Nephron progenitor cell (in vitro differentiated cells): ENCODE data around the gene DDIT4.

Source experiments
- DNase-seq: peaks from one replicate; pipeline ENCODE4 v3.0.0; 2021
- H3K27ac Mint-ChIP-seq: 2 replicates; pipeline ENCODE4 v1.8.0; 2021; ENCODE audit warnings: mild to moderate bottlenecking, moderate library complexity, mixed read lengths
- H3K27me3 Mint-ChIP-seq: 2 replicates; pipeline ENCODE4 v1.8.0; 2021; ENCODE audit warnings: mild to moderate bottlenecking, low read depth, mixed read lengths; ENCODE audit not compliant: poor library complexity
- H3K36me3 Mint-ChIP-seq: 2 replicates; pipeline ENCODE4 v1.8.0; 2021; ENCODE audit warnings: low read depth, mixed read lengths
- H3K4me1 Mint-ChIP-seq: 2 replicates; pipeline ENCODE4 v1.8.0; 2021; ENCODE audit warnings: mixed read lengths
- H3K4me3 Mint-ChIP-seq: 2 replicates; pipeline ENCODE4 v1.8.0; 2021; ENCODE audit warnings: mild to moderate bottlenecking, moderate library complexity, mixed read lengths
- H3K9me3 Mint-ChIP-seq: 2 replicates; pipeline ENCODE4 v1.8.0; 2021; ENCODE audit warnings: mild to moderate bottlenecking, moderate library complexity, mixed read lengths
- TF ChIP-seq, protein P1 (sequence below): fragments of 200-600 bp; sonication (generic); IDR thresholded peaks from 2 replicates; pipeline ENCODE4 v1.5.0; 2021; ENCODE audit warnings: antibody characterized with exemption

The DDIT4 gene

GRCh38 chr10:72270607-72271281, 3.0 kb upstream of the DDIT4 start:
- DNase-seq = no peak
- H3K4me3 Mint-ChIP-seq = peak overlapping the region; percentile 16
- peaks cover 50% of the 10 kb centered on the region for H3K4me1 Mint-ChIP-seq
- no peaks in the 10 kb centered on the region for H3K27me3 Mint-ChIP-seq
- peak overlapping the region; percentile 61 for H3K27ac Mint-ChIP-seq
- H3K9me3 Mint-ChIP-seq = no peaks in the 10 kb centered on the region
- H3K36me3 Mint-ChIP-seq = peaks cover 12% of the 10 kb centered on the region
- TF ChIP-seq, protein P1, sequence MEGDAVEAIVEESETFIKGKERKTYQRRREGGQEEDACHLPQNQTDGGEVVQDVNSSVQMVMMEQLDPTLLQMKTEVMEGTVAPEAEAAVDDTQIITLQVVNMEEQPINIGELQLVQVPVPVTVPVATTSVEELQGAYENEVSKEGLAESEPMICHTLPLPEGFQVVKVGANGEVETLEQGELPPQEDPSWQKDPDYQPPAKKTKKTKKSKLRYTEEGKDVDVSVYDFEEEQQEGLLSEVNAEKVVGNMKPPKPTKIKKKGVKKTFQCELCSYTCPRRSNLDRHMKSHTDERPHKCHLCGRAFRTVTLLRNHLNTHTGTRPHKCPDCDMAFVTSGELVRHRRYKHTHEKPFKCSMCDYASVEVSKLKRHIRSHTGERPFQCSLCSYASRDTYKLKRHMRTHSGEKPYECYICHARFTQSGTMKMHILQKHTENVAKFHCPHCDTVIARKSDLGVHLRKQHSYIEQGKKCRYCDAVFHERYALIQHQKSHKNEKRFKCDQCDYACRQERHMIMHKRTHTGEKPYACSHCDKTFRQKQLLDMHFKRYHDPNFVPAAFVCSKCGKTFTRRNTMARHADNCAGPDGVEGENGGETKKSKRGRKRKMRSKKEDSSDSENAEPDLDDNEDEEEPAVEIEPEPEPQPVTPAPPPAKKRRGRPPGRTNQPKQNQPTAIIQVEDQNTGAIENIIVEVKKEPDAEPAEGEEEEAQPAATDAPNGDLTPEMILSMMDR = no peak

DNA sequence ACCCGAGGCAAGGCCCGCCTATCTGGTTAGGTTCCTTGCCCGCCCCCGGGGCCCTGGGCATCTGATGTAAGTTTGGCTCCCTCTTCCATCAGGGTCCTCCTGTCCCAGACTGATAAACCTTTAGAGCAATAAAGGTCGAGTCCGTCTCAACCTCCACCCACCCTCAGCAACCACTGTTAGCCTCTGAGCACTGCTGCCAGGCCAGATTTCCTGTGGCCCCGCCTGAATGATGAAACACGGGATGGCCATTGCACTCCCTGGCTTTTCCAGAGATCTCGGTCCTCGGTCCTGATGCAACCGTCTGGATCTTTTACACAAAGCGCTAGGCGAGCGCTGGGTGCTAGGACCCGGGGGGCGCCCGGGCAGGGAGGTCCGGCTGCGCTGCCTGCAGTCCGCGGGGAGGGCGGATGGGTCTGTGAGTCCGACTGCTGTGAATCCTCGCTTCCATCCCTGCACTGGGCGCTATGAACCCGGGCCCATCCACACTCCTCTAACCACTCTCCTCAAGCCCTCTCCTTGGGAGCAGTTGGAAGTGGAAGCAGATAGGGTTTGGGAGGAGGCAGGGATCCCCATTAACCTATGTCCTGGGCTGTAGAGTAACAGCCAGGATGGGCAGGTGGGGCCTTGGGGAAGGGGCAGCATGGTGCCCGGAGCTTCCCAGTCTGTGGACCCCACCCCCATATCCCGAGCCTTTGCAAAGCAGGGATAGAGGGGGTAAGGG, 875 bp upstream of the DDIT4 start:
- Mint-ChIP-seq H3K27me3 (no peaks in the 10 kb centered on the region), H3K4me3 (peak overlapping the region; percentile 94), H3K36me3 (peaks cover 20% of the 10 kb centered on the region), H3K9me3 (no peaks in the 10 kb centered on the region), H3K4me1 (peaks cover 60% of the 10 kb centered on the region), H3K27ac (peak overlapping the region; percentile 100)
- peak; percentile 80 for DNase-seq
- TF ChIP-seq, protein P1 = no peak

- TF ChIP-seq, protein P1 = no peak
- H3K4me3 Mint-ChIP-seq = peak overlapping the region; percentile 94
- H3K9me3 Mint-ChIP-seq = no peaks in the 10 kb centered on the region
- peak overlapping the region; percentile 80 for H3K27ac Mint-ChIP-seq
- no peaks in the 10 kb centered on the region for H3K27me3 Mint-ChIP-seq
- DNase-seq = peak; percentile 55
- peaks cover 20% of the 10 kb centered on the region for H3K36me3 Mint-ChIP-seq
- peaks cover 66% of the 10 kb centered on the region for H3K4me1 Mint-ChIP-seq
Observed at GRCh38 chr10:72274213-72274729, 547 bp downstream of the DDIT4 start.

DNA sequence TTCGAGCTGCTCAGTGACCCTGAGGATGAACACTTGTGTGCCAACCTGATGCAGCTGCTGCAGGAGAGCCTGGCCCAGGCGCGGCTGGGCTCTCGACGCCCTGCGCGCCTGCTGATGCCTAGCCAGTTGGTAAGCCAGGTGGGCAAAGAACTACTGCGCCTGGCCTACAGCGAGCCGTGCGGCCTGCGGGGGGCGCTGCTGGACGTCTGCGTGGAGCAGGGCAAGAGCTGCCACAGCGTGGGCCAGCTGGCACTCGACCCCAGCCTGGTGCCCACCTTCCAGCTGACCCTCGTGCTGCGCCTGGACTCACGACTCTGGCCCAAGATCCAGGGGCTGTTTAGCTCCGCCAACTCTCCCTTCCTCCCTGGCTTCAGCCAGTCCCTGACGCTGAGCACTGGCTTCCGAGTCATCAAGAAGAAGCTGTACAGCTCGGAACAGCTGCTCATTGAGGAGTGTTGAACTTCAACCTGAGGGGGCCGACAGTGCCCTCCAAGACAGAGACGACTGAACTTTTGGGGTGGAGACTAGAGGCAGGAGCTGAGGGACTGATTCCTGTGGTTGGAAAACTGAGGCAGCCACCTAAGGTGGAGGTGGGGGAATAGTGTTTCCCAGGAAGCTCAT, 1.1 kb downstream of the DDIT4 start:
- Mint-ChIP-seq H3K9me3 (no peaks in the 10 kb centered on the region), H3K4me3 (peak overlapping the region; percentile 94), H3K4me1 (peaks cover 66% of the 10 kb centered on the region), H3K27ac (peak overlapping the region; percentile 79), H3K27me3 (no peaks in the 10 kb centered on the region), H3K36me3 (peaks cover 20% of the 10 kb centered on the region)
- TF ChIP-seq, protein P1 = peak; percentile 16
- DNase-seq = peak; percentile 47

DNA sequence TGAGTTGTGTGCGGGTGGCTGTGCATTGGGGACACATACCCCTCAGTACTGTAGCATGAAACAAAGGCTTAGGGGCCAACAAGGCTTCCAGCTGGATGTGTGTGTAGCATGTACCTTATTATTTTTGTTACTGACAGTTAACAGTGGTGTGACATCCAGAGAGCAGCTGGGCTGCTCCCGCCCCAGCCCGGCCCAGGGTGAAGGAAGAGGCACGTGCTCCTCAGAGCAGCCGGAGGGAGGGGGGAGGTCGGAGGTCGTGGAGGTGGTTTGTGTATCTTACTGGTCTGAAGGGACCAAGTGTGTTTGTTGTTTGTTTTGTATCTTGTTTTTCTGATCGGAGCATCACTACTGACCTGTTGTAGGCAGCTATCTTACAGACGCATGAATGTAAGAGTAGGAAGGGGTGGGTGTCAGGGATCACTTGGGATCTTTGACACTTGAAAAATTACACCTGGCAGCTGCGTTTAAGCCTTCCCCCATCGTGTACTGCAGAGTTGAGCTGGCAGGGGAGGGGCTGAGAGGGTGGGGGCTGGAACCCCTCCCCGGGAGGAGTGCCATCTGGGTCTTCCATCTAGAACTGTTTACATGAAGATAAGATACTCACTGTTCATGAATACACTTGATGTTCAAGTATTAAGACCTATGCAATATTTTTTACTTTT, 1.8 kb downstream of the DDIT4 start:
- TF ChIP-seq, protein P1 = no peak
- Mint-ChIP-seq H3K4me3 (peak overlapping the region; percentile 94), H3K27me3 (no peaks in the 10 kb centered on the region), H3K27ac (peak overlapping the region; percentile 79), H3K4me1 (peaks cover 63% of the 10 kb centered on the region), H3K9me3 (no peaks in the 10 kb centered on the region), H3K36me3 (peaks cover 20% of the 10 kb centered on the region)
- peak; percentile 39 for DNase-seq
